Stimulated activated CD8-positive, alpha-beta memory T cell treated with anti-CD3 and anti-CD28 coated beads, Interleukin-4, amount 100 ng/mL, for 4 hours (primary cell): ENCODE measurements around the gene NPIPA1.
A peak's percentile ranks its signal among the peaks of the same experiment; 100 is the strongest.
"Not testable (repeated sequence)": the region's sequence is repeated elsewhere in the genome, so short reads cannot be mapped to it uniquely, and the experiment has no call there.

Source experiments
- DNase-seq, 2 donors: peaks; one replicate each; pipeline ENCODE4 v3.0.0-alpha.2; 2020; ENCODE audit warnings: low read depth in 2 of 2, low spot score in 1 of 2

The NPIPA1 gene

GRCh38 chr16:14930246-14930645 is 7.0 kb upstream of the NPIPA1 start:
- not testable (repeated sequence) for DNase-seq

- not testable (repeated sequence) for DNase-seq
Measured at GRCh38 chr16:14930971-14931370, 6.3 kb upstream of the NPIPA1 start.

GRCh38 chr16:14932581-14933375 is 4.5 kb upstream of the NPIPA1 start:
- DNase-seq: not testable (repeated sequence)

GRCh38 chr16:14937994-14938393 is 751 bp downstream of the NPIPA1 start:
- not testable (repeated sequence) for DNase-seq

- not testable (repeated sequence) for DNase-seq
Measured at GRCh38 chr16:14942686-14943085, 5.4 kb downstream of the NPIPA1 start.

- DNase-seq: no peak
Measured at GRCh38 chr16:14955546-14956231, 18.4 kb downstream of the NPIPA1 start.

GRCh38 chr16:14957576-14958322 is 20.5 kb downstream of the NPIPA1 start:
- no peak for DNase-seq

GRCh38 chr16:14958323-14958600 is 21.0 kb downstream of the NPIPA1 start:
- DNase-seq: no peak

- DNase-seq: no peak
Measured at GRCh38 chr16:14958970-14959369, 21.7 kb downstream of the NPIPA1 start.

- no peak for DNase-seq
Measured at GRCh38 chr16:14961405-14962186, 24.4 kb downstream of the NPIPA1 start.

GRCh38 chr16:14963281-14964173 is 26.3 kb downstream of the NPIPA1 start:
- DNase-seq: no peak

- no peak for DNase-seq
Measured at GRCh38 chr16:14965328-14965727, 28.1 kb downstream of the NPIPA1 start.

GRCh38 chr16:14969795-14970194 is 32.6 kb downstream of the NPIPA1 start:
- DNase-seq: not testable (repeated sequence)

- DNase-seq: not testable (repeated sequence)
Measured at GRCh38 chr16:14971621-14972228, 34.5 kb downstream of the NPIPA1 start.

- not testable (repeated sequence) for DNase-seq
Measured at GRCh38 chr16:14973785-14974322, 36.6 kb downstream of the NPIPA1 start.

- not testable (repeated sequence) for DNase-seq
Measured at GRCh38 chr16:14974331-14974655, 37.0 kb downstream of the NPIPA1 start.

GRCh38 chr16:14974656-14975417 is 37.6 kb downstream of the NPIPA1 start, which contains the start of gene PDXDC1:
TSS of gene PDXDC1 (plus strand) at chr16:14975026. CDS start at chr16:14975200, 174 bp downstream.
- peak; percentile 90 to 99 for DNase-seq

- DNase-seq: peak; percentile 41 to 42
Measured at GRCh38 chr16:14975418-14976194, 38.4 kb downstream of the NPIPA1 start.
